Upper lobe of right lung (tissue), 1 donor: ENCODE measurements around the gene CRCP. TPM values are rescaled to one million over a fixed set of nuclear protein-coding genes. Genes with fewer than 3 reads are reported as not detected.
"Not testable (repeated sequence)": the region's sequence is repeated elsewhere in the genome, so short reads cannot be mapped to it uniquely, and the experiment has no call there.

ENCODE experiments used
- ATAC-seq: fragments of 200-7000 bp; cut with Tn5 transposase; one replicate; pipeline ENCODE4 v1.9.1; 2020; ENCODE audit warnings: mild to moderate bottlenecking, moderate library complexity
- DNase-seq: peaks from one replicate; pipeline ENCODE4 v3.0.0-alpha.2; 2020
- H3K27ac ChIP-seq: fragments of 200-600 bp; one replicate; pipeline ENCODE4 v1.8.0; 2022
- H3K27me3 ChIP-seq: fragments of 200-600 bp; one replicate; pipeline ENCODE4 v1.8.0; 2022; ENCODE audit warnings: mild to moderate bottlenecking
- H3K36me3 ChIP-seq: fragments of 200-600 bp; one replicate; pipeline ENCODE4 v1.8.0; 2022
- H3K4me1 ChIP-seq: fragments of 200-600 bp; one replicate; pipeline ENCODE4 v1.8.0; 2022
- H3K4me3 ChIP-seq: fragments of 200-600 bp; one replicate; pipeline ENCODE4 v1.8.0; 2022; ENCODE audit warnings: mild to moderate bottlenecking
- H3K9me3 ChIP-seq: fragments of 200-600 bp; one replicate; pipeline ENCODE4 v1.8.0; 2022
- intact Hi-C: fragments of 100-400 bp; cut with DNase I; formaldehyde crosslinking; loops from one replicate; pipeline ENCODE4 v1.11.0; 2022
- long read RNA-seq: library from polyadenylated mRNA; unstranded; transcript quantifications from one replicate; pipeline ENCODE4 v2.0.0, GENCODE V29; 2021
- total RNA-seq: library from RNA; stranded (reverse); fragmentation: NEBNext Ultra II Directional; extraction: Animal tissue kit (Norgen Biotek cat#: 25700); gene quantifications from one replicate; pipeline ENCODE4 v1.2.1, GENCODE V29; 2021
- TF ChIP-seq, protein P1 (sequence below): fragments of 200-600 bp; IDR thresholded peaks from one replicate; pipeline ENCODE4 v1.8.0; 2022; ENCODE audit warnings: antibody characterized with exemption
- donor health status: DM: no; HTN: yes; CAD: no; lungs with severe emphysema.

Gene CRCP
- 33.1 TPM for total RNA-seq
- long read RNA-seq, transcript CRCP-203 (6 exons, 3,009 nt) = major isoform, 5 of 12 reads
- long read RNA-seq, partial matches to known transcripts = 2 of 12 reads
- long read RNA-seq, other reads (novel, unspliced or antisense) = 3 of 12 reads

DNA sequence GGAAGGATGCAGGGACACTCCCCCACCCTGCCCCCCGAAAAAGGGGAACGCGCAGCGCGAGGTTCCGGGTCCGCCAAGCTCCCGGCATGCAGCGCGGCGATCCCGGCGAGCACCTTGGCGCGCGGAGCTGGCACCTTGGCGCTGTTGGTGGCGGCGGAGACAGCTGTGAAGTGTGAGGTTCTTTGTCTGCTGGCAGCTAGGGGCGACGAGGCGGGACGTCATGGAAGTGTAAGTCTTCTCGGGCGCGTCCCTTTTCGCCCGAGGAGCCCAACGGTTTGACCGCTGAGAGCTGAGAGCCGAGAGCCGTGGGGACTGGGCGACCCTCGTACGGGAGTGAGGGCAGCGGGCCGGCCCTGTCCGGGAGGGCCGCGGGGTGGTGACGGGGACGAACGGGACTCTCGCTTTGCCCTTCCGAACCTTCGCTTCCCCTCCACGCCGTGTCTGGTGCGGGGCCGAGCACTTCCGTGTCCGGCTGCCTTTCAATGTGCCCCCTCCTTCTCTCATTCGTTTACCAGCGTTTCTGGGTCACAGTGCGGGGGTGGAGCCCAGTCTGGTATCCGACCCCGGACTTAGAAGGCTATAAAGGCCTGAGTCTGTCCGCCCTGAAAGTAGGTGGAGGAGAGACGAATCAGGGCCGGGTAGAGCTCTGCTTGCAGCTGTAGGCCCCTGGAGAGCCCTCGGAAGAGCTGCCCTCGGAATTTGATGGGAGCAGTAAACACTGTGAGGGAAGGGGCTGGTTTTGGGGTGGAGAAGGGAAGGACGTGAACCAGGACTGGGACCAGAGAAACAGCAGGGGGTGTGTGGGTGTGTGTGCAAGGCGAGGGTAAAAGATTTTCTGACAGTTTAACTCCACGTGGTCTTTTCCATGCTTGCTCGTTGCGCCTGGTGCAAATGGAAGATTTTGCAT, at the start of gene CRCP:
Gene CRCP, plus strand, starts transcription at position 105 of the 907 bp plus-strand sequence. Its CDS starts 116 bp downstream, at position 221.
- peaks cover 37% of the 10 kb centered on the region for H3K4me1 ChIP-seq
- H3K36me3 ChIP-seq = no peaks in the 10 kb centered on the region
- ATAC-seq (peak; percentile 96), DNase-seq (peak; percentile 93)
- intact Hi-C loops = no loop called here
- TF ChIP-seq, protein P1, sequence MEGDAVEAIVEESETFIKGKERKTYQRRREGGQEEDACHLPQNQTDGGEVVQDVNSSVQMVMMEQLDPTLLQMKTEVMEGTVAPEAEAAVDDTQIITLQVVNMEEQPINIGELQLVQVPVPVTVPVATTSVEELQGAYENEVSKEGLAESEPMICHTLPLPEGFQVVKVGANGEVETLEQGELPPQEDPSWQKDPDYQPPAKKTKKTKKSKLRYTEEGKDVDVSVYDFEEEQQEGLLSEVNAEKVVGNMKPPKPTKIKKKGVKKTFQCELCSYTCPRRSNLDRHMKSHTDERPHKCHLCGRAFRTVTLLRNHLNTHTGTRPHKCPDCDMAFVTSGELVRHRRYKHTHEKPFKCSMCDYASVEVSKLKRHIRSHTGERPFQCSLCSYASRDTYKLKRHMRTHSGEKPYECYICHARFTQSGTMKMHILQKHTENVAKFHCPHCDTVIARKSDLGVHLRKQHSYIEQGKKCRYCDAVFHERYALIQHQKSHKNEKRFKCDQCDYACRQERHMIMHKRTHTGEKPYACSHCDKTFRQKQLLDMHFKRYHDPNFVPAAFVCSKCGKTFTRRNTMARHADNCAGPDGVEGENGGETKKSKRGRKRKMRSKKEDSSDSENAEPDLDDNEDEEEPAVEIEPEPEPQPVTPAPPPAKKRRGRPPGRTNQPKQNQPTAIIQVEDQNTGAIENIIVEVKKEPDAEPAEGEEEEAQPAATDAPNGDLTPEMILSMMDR = peak; percentile 26
- no peaks in the 10 kb centered on the region for H3K27me3 ChIP-seq
- peak within 1 kb of the TSS; percentile 91 for H3K27ac ChIP-seq
- H3K9me3 ChIP-seq = no peaks in the 10 kb centered on the region
- H3K4me3 ChIP-seq = peak within 1 kb of the TSS; percentile 74

GRCh38 chr7:66069732-66070131, 44.9 kb upstream of the CRCP start:
- Histone ChIP-seq H3K9me3 (no peaks in the 10 kb centered on the region), H3K36me3 (no peaks in the 10 kb centered on the region), H3K27me3 (no peaks in the 10 kb centered on the region), H3K27ac (no peak overlapping the region), H3K4me3 (no peak overlapping the region), H3K4me1 (no peaks in the 10 kb centered on the region)
- TF ChIP-seq, protein P1 = no peak
- DNase-seq (no peak), ATAC-seq (no peak)
- intact Hi-C loops = no loop called here

- Histone ChIP-seq H3K4me3 (no peak overlapping the region), H3K4me1 (peaks cover 3% of the 10 kb centered on the region), H3K27ac (no peak overlapping the region), H3K27me3 (no peaks in the 10 kb centered on the region), H3K36me3 (no peaks in the 10 kb centered on the region), H3K9me3 (no peaks in the 10 kb centered on the region)
- intact Hi-C loops = no loop called here
- DNase-seq = no peak
- no peak for ATAC-seq
- TF ChIP-seq, protein P1 = no peak
Measured at GRCh38 chr7:66070222-66070621, 44.4 kb upstream of the CRCP start.

- intact Hi-C loops, H3K27me3 ChIP-seq, H3K4me3 ChIP-seq, DNase-seq, H3K36me3 ChIP-seq, H3K9me3 ChIP-seq, ATAC-seq, H3K27ac ChIP-seq: not testable (repeated sequence)
- H3K4me1 ChIP-seq = peaks cover 13% of the 10 kb centered on the region
Measured at GRCh38 chr7:66072208-66072607, 42.4 kb upstream of the CRCP start.

DNA sequence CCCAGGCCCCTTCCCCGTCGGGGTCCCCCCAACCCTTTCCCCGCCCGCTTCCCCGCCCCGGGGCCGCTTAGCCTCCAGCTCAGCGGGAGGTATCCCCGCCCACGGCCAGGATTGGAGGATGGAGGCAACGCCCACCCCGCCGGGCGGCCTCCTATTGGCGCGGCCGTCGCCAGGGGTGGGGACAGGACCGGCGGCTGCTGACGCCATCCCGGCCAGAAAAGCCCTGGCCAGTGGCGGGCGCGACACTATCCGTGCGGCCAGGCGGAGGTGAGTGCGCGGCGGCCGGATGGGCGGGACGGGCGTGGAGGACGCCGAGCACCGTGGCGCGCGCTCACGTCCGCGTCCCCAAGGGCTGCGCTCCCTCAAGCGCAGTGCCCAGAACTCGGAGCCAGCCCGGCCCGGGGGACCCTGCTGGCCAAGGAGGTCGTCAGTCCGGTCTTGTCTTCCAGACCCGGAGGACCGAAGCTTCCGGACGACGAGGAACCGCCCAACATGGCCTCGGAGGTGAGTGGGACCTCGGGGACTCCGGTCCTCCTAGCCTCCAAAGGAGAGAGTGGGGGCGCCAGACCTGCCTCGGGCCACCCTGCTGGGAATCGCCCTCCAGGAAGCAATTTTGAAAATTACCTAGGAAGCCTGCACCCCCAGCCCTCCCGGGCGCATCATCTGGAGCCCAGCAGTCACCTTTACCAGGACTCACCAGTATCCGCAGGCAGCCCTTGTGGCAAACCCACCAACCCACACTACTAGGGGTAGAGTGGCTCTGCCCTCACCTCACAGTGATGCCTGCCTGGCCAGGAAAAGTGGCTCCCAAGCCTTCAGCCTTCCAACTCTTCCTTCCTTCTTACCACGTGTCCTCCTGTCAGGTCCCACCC, 38.8 kb upstream of the CRCP start, which contains the start of gene ASL:
Gene ASL, plus strand, starts transcription at position 230 of the 872 bp plus-strand sequence. Its CDS starts 263 bp downstream, at position 493.
- TF ChIP-seq, protein P1 = no peak
- H3K27me3 ChIP-seq = no peaks in the 10 kb centered on the region
- intact Hi-C loops = no loop called here
- H3K27ac ChIP-seq = peak within 1 kb of the TSS; percentile 84
- ATAC-seq (peak; percentile 99), DNase-seq (peak; percentile 98)
- H3K9me3 ChIP-seq = no peaks in the 10 kb centered on the region
- H3K4me3 ChIP-seq = peak within 1 kb of the TSS; percentile 88
- peaks cover 13% of the 10 kb centered on the region for H3K4me1 ChIP-seq
- peaks cover 10% of the 10 kb centered on the region for H3K36me3 ChIP-seq
